CD4-positive, alpha-beta memory T cell (primary cell): ENCODE results near the gene ATXN7. TPM values are rescaled to one million over a fixed set of nuclear protein-coding genes. Genes with fewer than 3 reads are reported as not detected.
A peak's percentile ranks its signal among the peaks of the same experiment; 100 is the strongest.

Experiments used
- CTCF ChIA-PET: fragments of 350-600 bp; sonication (Branson Sonifier 250); formaldehyde crosslinking; loops from one replicate; lab custom pipeline; 2021; ENCODE audit warnings: inconsistent platforms; ENCODE audit not compliant: partially characterized antibody; lab: Charles Lee
- POLR2A ChIA-PET: fragments of 350-600 bp; sonication (Branson Sonifier 250); formaldehyde crosslinking; loops from one replicate; lab custom pipeline; 2021; ENCODE audit not compliant: partially characterized antibody; lab: Charles Lee
- DNase-seq, 5 donors: peaks; one replicate each; pipeline versions ENCODE4 v3.0.0 to v3.0.0-alpha.2; 2020 to 2022; ENCODE audit warnings: mixed read lengths in 1 of 5
- H3K27ac ChIP-seq: one replicate; pipeline ENCODE4 v1.7.0; 2013; ENCODE audit warnings: low read depth, low read length
- H3K27me3 ChIP-seq: 2 replicates; pipeline ENCODE4 v1.7.0; 2013; ENCODE audit warnings: mild to moderate bottlenecking, low read length, moderate library complexity; ENCODE audit not compliant: insufficient read depth
- H3K36me3 ChIP-seq: 2 replicates; pipeline ENCODE4 v1.7.0; 2013; ENCODE audit warnings: mild to moderate bottlenecking, low read length, moderate library complexity; ENCODE audit not compliant: insufficient read depth
- H3K4me1 ChIP-seq: 2 replicates; pipeline ENCODE4 v1.7.0; 2013; ENCODE audit warnings: mild to moderate bottlenecking, low read length, moderate library complexity; ENCODE audit not compliant: insufficient read depth
- H3K4me3 ChIP-seq, 2 donors: one replicate each; pipeline ENCODE4 v1.7.0; 2013; ENCODE audit warnings: low read length in 2 of 2, mild to moderate bottlenecking in 1 of 2
- H3K9me3 ChIP-seq, 2 donors: one replicate each; pipeline ENCODE4 v1.7.0; 2013; ENCODE audit warnings: low read length in 2 of 2, control low read depth in 1 of 2; ENCODE audit not compliant: control insufficient read depth in 1 of 2
- H3K27ac Mint-ChIP-seq, 7 donors: one replicate each; pipeline ENCODE4 v1.8.0; 2020 to 2021; ENCODE audit warnings: mixed read lengths in 7 of 7, mild to moderate bottlenecking in 6 of 7, inconsistent platforms in 3 of 7, moderate library complexity in 3 of 7
- H3K27me3 Mint-ChIP-seq, 2 donors: one replicate each; pipeline ENCODE4 v1.8.0; 2020 to 2021; ENCODE audit warnings: mixed read lengths in 2 of 2
- H3K36me3 Mint-ChIP-seq, 2 donors: one replicate each; pipeline ENCODE4 v1.8.0; 2020 to 2021; ENCODE audit warnings: mixed read lengths in 2 of 2, inconsistent platforms in 1 of 2, mild to moderate bottlenecking in 1 of 2
- H3K4me1 Mint-ChIP-seq, 4 donors: one replicate each; pipeline ENCODE4 v1.8.0; 2020 to 2021; ENCODE audit warnings: mixed read lengths in 4 of 4, mild to moderate bottlenecking in 1 of 4
- H3K4me3 Mint-ChIP-seq, 8 donors: one replicate each; pipeline ENCODE4 v1.8.0; 2020 to 2021; ENCODE audit warnings: mixed read lengths in 8 of 8, mild to moderate bottlenecking in 7 of 8, moderate library complexity in 6 of 8, inconsistent platforms in 3 of 8
- H3K9me3 Mint-ChIP-seq, 8 donors: one replicate each; pipeline ENCODE4 v1.8.0; 2020 to 2021; ENCODE audit warnings: mixed read lengths in 8 of 8, mild to moderate bottlenecking in 5 of 8, inconsistent platforms in 3 of 8, moderate library complexity in 1 of 8
- intact Hi-C: fragments of 100-400 bp; cut with micrococcal nuclease; formaldehyde crosslinking; loops from one replicate; pipeline ENCODE4 v1.15.1; 2023
- polyA plus RNA-seq, 2 donors: library from polyadenylated mRNA; unstranded; fragments of 300-500 nt; fragmentation: Illumina TruSeq; gene quantifications; one replicate each; pipeline ENCODE4 v1.2.3, GENCODE V29; 2021
- total RNA-seq, 2 experiments: library from RNA; stranded (reverse); gene quantifications; one replicate each; pipeline ENCODE4 v1.2.3, GENCODE V29; 2021

ATXN7 gene
- total and polyA plus RNA-seq, 4 experiments from 2014 or later = 13.4 to 160 (median 89.2) TPM

DNA sequence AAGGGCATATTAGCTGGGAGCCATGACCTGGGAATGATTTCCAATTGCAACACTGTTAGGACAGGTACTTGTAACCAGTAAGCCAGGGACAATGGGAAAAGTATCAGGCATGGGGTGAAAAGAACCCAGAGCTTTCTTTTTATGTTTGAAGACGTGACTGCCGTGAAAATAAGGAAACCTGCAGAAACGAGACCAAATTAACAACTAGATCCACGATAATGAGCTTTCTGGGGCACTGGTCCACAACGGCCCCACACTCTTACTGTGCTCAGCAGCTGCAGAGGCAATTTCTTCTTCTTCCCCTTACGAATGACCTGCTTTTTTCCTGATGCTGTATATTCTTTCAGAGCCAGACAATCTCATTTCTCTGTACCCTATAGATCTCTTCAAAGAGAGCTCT lies 33.1 kb upstream of the ATXN7 start:
- Histone ChIP-seq H3K36me3 (peaks cover 24% of the 10 kb centered on the region), H3K27me3 (no peaks in the 10 kb centered on the region), H3K27ac (no peak overlapping the region), H3K9me3 (no peaks in the 10 kb centered on the region), H3K4me1 (no peaks in the 10 kb centered on the region), H3K4me3 (no peak overlapping the region)
- Mint-ChIP-seq H3K27ac (peak overlapping the region in 1 of 7 donors; percentile 63), H3K27me3 (no peaks in the 10 kb centered on the region), H3K4me1 (no peaks in the 10 kb centered on the region), H3K4me3 (no peak overlapping the region), H3K36me3 (peaks cover 30 to 37% of the 10 kb centered on the region in 2 donors), H3K9me3 (no peaks in the 10 kb centered on the region)
- ChIA-PET POLR2A (no interaction called here), CTCF (interaction anchor here (1.0 kb wide), 1 partner anchor 12 kb away, joined by 3 read pairs; no protein-coding TSS in a partner anchor)
- intact Hi-C loops = no loop called here
- no peak for DNase-seq

DNA sequence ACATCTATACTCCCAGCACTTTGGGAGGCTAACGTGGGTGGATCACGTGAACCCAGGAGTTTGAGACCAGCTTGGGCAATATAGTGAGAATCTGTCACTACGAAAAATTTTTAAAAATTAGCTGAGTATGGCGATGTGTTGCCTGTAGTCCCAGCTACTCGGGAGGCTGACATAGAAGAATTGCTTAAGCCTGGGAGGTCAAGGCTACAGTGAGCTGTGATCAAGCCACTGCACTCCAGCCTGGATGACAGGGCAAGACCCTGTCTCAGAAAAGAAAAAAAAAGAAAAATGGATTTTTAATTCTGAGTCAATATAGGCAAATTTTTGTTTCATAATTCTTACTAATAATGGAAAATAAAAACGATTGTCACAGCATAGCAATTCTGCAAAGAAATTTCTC lies 31.3 kb upstream of the ATXN7 start:
- H3K36me3 ChIP-seq = peaks cover 24% of the 10 kb centered on the region
- Mint-ChIP-seq H3K4me1 (no peaks in the 10 kb centered on the region), H3K9me3 (no peaks in the 10 kb centered on the region), H3K27ac (no peak overlapping the region), H3K36me3 (peaks cover 35 to 45% of the 10 kb centered on the region in 2 donors), H3K4me3 (no peak overlapping the region), H3K27me3 (no peaks in the 10 kb centered on the region)
- POLR2A ChIA-PET = no interaction called here
- intact Hi-C loops = no loop called here
- no peak overlapping the region for H3K4me3 ChIP-seq
- no peaks in the 10 kb centered on the region for H3K27me3 ChIP-seq
- H3K9me3 ChIP-seq = no peaks in the 10 kb centered on the region
- H3K4me1 ChIP-seq = no peaks in the 10 kb centered on the region
- DNase-seq = no peak
- CTCF ChIA-PET = interaction anchor here (0.7 kb wide), 1 partner anchor 1644 kb away, joined by 3 read pairs; no protein-coding TSS in a partner anchor
- no peak overlapping the region for H3K27ac ChIP-seq

DNA sequence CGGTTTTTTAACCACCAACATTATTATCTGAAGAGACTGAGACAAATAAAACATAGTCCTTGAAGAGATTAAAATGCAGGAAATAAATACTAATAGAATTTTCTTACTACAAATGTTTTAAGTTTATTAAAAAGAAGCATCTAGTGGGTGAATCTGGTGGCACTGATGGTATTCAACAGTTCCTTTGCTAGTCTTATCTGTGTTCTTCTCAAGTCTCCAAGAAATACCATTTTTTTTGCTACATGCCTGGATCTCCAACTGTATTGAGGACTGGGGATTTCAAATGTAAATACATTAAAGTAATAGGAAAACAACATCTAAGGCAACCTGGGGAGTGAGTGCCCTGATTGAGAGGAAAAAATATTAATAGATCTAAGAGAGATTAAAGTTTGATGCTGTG lies 22.0 kb upstream of the ATXN7 start:
- no peak for DNase-seq
- ChIA-PET CTCF (no interaction called here), POLR2A (no interaction called here)
- no peak overlapping the region for H3K4me3 ChIP-seq
- intact Hi-C loops = no loop called here
- no peaks in the 10 kb centered on the region for H3K9me3 ChIP-seq
- H3K36me3 ChIP-seq = no peaks in the 10 kb centered on the region
- H3K36me3 Mint-ChIP-seq = peaks cover 5 to 11% of the 10 kb centered on the region in 2 donors
- H3K4me3 Mint-ChIP-seq = peak overlapping the region in 1 of 8 donors; percentile 45
- H3K27me3 ChIP-seq = no peaks in the 10 kb centered on the region
- peak overlapping the region in 2 of 7 donors; percentile 5 to 39 for H3K27ac Mint-ChIP-seq
- H3K27me3 Mint-ChIP-seq = no peaks in the 10 kb centered on the region
- peaks cover 0 to 5% (median 0%) of the 10 kb centered on the region in 8 donors for H3K9me3 Mint-ChIP-seq
- H3K27ac ChIP-seq = no peak overlapping the region
- no peaks in the 10 kb centered on the region for H3K4me1 ChIP-seq
- H3K4me1 Mint-ChIP-seq = peaks cover 0 to 10% (median 5%) of the 10 kb centered on the region in 4 donors

DNA sequence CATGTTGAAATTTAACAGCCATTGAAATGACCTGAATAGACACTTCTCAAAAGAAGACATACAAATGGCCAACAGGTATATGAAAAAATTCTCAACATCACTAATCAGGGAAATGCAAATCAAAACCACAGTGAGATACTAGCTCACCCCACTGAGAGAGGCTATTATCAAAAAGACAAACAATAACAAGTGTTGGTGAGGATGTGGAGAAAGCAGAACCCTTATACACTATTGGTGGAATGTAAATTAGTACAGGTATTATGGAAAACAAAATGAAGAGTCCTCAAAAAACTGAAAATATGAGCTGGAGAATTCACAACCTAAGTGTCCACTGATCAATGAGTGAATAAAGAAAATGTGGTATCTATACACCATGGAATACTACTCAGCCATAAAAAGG lies 21.5 kb upstream of the ATXN7 start:
- H3K4me1 Mint-ChIP-seq = peaks cover 0 to 10% (median 5%) of the 10 kb centered on the region in 4 donors
- ChIA-PET POLR2A (no interaction called here), CTCF (no interaction called here)
- intact Hi-C loops = no loop called here
- H3K4me1 ChIP-seq = no peaks in the 10 kb centered on the region
- peaks cover 3 to 11% of the 10 kb centered on the region in 2 donors for H3K36me3 Mint-ChIP-seq
- no peak overlapping the region for H3K27ac ChIP-seq
- no peak for DNase-seq
- H3K27me3 ChIP-seq = no peaks in the 10 kb centered on the region
- H3K27me3 Mint-ChIP-seq = no peaks in the 10 kb centered on the region
- H3K4me3 ChIP-seq = no peak overlapping the region
- H3K9me3 Mint-ChIP-seq = peaks cover 0 to 5% (median 0%) of the 10 kb centered on the region in 8 donors
- no peak overlapping the region for H3K27ac Mint-ChIP-seq
- no peak overlapping the region for H3K4me3 Mint-ChIP-seq
- H3K9me3 ChIP-seq = no peaks in the 10 kb centered on the region
- H3K36me3 ChIP-seq = no peaks in the 10 kb centered on the region

DNA sequence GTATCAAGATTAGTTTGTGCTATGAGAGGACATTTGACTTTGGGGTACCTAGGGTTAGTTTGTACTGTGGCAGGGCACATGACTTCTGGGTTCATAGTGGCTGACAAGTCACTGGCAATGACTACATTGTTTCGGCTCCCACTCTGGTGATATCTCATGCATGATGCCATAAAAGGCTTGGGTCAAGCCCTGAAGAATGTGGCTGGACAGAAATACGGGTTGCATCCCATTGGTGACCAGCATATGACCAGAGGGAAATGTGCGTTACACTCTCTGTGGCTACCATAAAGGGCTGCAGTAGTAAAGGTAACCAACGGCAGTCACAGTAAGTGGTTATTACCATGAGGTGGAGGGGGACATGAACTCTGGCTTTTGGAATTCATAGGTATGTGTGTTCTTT lies 18.5 kb upstream of the ATXN7 start:
- no peaks in the 10 kb centered on the region for H3K4me1 ChIP-seq
- ChIA-PET POLR2A (no interaction called here), CTCF (no interaction called here)
- Mint-ChIP-seq H3K9me3 (peaks cover 0 to 5% (median 0%) of the 10 kb centered on the region in 8 donors), H3K27ac (no peak overlapping the region), H3K4me1 (peaks cover 0 to 11% (median 6%) of the 10 kb centered on the region in 4 donors), H3K4me3 (no peak overlapping the region), H3K36me3 (peaks cover 3 to 8% of the 10 kb centered on the region in 2 donors), H3K27me3 (no peaks in the 10 kb centered on the region)
- no peak overlapping the region for H3K27ac ChIP-seq
- H3K9me3 ChIP-seq = no peaks in the 10 kb centered on the region
- intact Hi-C loops = no loop called here
- no peak overlapping the region for H3K4me3 ChIP-seq
- no peak for DNase-seq
- H3K27me3 ChIP-seq = no peaks in the 10 kb centered on the region
- no peaks in the 10 kb centered on the region for H3K36me3 ChIP-seq

DNA sequence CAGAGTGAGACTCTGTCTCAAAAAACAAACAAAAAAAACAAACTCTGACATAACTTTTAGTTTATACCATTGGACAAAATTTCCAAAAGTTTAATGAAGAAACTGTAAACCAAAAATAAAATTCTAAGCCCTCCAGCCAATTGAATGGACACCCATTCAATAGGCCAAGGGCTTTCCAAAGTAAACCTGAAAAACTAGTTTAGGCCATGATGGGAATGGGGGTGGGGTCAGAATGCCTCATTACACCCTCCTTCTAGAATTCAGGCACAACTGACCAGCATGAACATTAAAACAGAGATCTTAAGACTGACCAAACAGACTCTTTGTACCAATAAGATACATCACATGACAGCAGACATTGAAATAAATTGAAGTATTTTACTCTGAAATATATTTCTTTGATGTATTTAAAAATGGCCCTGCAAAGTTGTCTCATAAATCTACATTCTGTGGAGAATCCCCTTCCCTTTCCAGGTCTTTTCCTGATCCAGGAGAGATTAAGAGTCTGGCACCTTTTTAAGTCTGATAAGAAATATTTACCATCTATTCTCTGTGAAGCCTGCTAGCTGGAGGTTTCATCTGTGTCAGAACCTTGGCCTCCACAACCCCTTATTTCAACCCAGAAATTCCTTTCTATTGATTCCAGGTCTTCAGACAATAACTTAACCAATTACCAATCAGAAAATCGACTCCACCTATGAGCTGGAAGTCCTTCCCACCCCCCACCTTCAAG lies 15.8 kb upstream of the ATXN7 start:
- H3K36me3 ChIP-seq = no peaks in the 10 kb centered on the region
- ChIA-PET CTCF (no interaction called here), POLR2A (no interaction called here)
- Mint-ChIP-seq H3K27ac (peak overlapping the region in 2 of 7 donors; percentile 19 to 46), H3K36me3 (peaks cover 1 to 7% of the 10 kb centered on the region in 2 donors), H3K27me3 (no peaks in the 10 kb centered on the region), H3K9me3 (no peaks in the 10 kb centered on the region), H3K4me3 (no peak overlapping the region), H3K4me1 (peaks cover 4 to 8% (median 7%) of the 10 kb centered on the region in 4 donors)
- H3K4me1 ChIP-seq = no peaks in the 10 kb centered on the region
- no peak overlapping the region for H3K4me3 ChIP-seq
- no peaks in the 10 kb centered on the region for H3K9me3 ChIP-seq
- intact Hi-C loops = no loop called here
- DNase-seq = no peak
- no peak overlapping the region for H3K27ac ChIP-seq
- H3K27me3 ChIP-seq = no peaks in the 10 kb centered on the region

DNA sequence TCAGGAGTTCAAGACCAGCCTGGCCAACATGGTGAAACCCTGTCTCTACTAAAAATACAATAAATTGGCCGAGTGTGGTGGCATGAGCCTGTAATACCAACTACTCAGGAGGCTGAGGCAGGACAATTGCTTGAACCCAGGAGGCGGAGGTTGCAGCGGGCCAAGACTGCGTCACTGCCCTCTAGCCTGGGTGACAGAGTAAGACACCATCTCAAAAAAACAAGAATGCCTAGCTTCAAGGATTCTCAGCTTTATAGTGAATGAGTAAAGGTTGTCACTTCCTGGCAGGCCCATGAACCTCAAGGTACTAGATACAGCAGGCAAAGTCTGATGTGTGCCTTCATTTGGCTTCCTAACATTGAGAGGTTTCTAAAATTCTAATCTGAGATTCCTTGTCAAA lies 14.5 kb upstream of the ATXN7 start:
- Mint-ChIP-seq H3K9me3 (no peaks in the 10 kb centered on the region), H3K4me1 (peaks cover 4 to 8% (median 7%) of the 10 kb centered on the region in 4 donors), H3K36me3 (peaks cover 1 to 7% of the 10 kb centered on the region in 2 donors), H3K4me3 (no peak overlapping the region), H3K27ac (no peak overlapping the region), H3K27me3 (no peaks in the 10 kb centered on the region)
- H3K9me3 ChIP-seq = no peaks in the 10 kb centered on the region
- no peak for DNase-seq
- ChIA-PET CTCF (interaction anchor here (1.0 kb wide), 1 partner anchor 31 kb away, joined by 3 read pairs; no protein-coding TSS in a partner anchor), POLR2A (no interaction called here)
- H3K27me3 ChIP-seq = no peaks in the 10 kb centered on the region
- H3K27ac ChIP-seq = no peak overlapping the region
- no peaks in the 10 kb centered on the region for H3K4me1 ChIP-seq
- intact Hi-C loops = no loop called here
- no peak overlapping the region for H3K4me3 ChIP-seq
- H3K36me3 ChIP-seq = no peaks in the 10 kb centered on the region
